Spleen (tissue), 7 donors: ENCODE data around the gene NECTIN1.

Experiments
- CTCF ChIP-seq, 11 experiments: fragments of 200-600 bp in 7 of 11; fragments of 450-650 bp in 4 of 11; sonication (generic) in 4 of 11; IDR thresholded peaks in 8 of 11; conservative IDR thresholded peaks in 3 of 11; 1 replicate in 7 of 11; 2 replicates in 4 of 11; pipeline versions ENCODE4 v1.4.0 to v1.8.0; 2016 to 2021; ENCODE audit warnings: antibody characterized with exemption in 11 of 11, inconsistent platforms in 4 of 11, mild to moderate bottlenecking in 1 of 11
- POLR2A ChIP-seq, 3 donors: fragments of 450-650 bp; IDR thresholded peaks; one replicate each; pipeline ENCODE4 v1.5.1; 2017; ENCODE audit warnings: antibody characterized with exemption in 3 of 3, mild to moderate bottlenecking in 1 of 3
- donor health status: DM: no; HTN: no; CAD: no; lungs with moderate emphysema.
- donor health status: DM: no; HTN: no; CAD: no.
- donor health status: DM: no; HTN: no; CAD: no.

- TF ChIP-seq CTCF (IDR thresholded peaks at IDR 0.05 in 8 of 11, conservative IDR thresholded peaks at IDR 0.05 in 3 of 11) (no peak), POLR2A (IDR thresholded peaks at IDR 0.05) (no peak)
These were observed 17.5 kb downstream of the NECTIN1 start for GRCh38 chr11:119711476-119711875.
